H1 (cell line): ENCODE results near the gene ANKRD12. TPM values are rescaled to one million over a fixed set of nuclear protein-coding genes. Genes with fewer than 3 reads are reported as not detected.

ENCODE experiments used
- CTCF ChIA-PET: fragments of 300-600 bp; sonication (Branson Sonifier 250); formaldehyde crosslinking; loops from one replicate; lab custom pipeline; 2021; ENCODE audit not compliant: partially characterized antibody; lab: Charles Lee
- POLR2A ChIA-PET: fragments of 300-600 bp; sonication (Branson Sonifier 250); formaldehyde crosslinking; loops from one replicate; lab custom pipeline; 2021; ENCODE audit warnings: inconsistent platforms; ENCODE audit not compliant: partially characterized antibody; lab: Charles Lee
- DNase-seq, 2 experiments: peaks; one replicate each; pipeline versions ENCODE4 v3.0.0 to v3.0.0-alpha.2; 2010 to 2022; ENCODE audit warnings: low spot score in 2 of 2, low read depth in 1 of 2, mixed read lengths in 1 of 2
- FAIRE-seq: peaks from 2 replicates; lab custom pipeline; 2011; peaks lifted over from hg19 to GRCh38; lab: Jason Lieb, UNC
- H2AFZ ChIP-seq: 2 replicates; pipeline ENCODE4 v1.8.1; 2012; ENCODE audit warnings: low read length, inconsistent platforms
- H2AK5ac ChIP-seq: 2 replicates; pipeline ENCODE4 v1.6.1; 2013; ENCODE audit warnings: low read depth, low read length
- H2BK120ac ChIP-seq: replicated peaks from 2 replicates; pipeline ENCODE3; 2013; ENCODE audit warnings: low read depth, low read length, inconsistent platforms
- H2BK12ac ChIP-seq: 2 replicates; pipeline ENCODE4 v1.6.1; 2013; ENCODE audit warnings: low read depth, low read length
- H2BK15ac ChIP-seq: 2 replicates; pipeline ENCODE4 v1.6.1; 2013; ENCODE audit warnings: low read length
- H2BK20ac ChIP-seq: 2 replicates; pipeline ENCODE4 v1.6.1; 2013; ENCODE audit warnings: low read length
- H2BK5ac ChIP-seq: 2 replicates; pipeline ENCODE4 v1.6.1; 2013; ENCODE audit warnings: low read depth, low read length
- H3K14ac ChIP-seq: 2 replicates; pipeline ENCODE4 v1.6.1; 2013; ENCODE audit warnings: inconsistent platforms; ENCODE audit not compliant: insufficient read length
- H3K18ac ChIP-seq: 2 replicates; pipeline ENCODE4 v1.6.1; 2013; ENCODE audit warnings: low read length; ENCODE audit errors: extremely low read depth
- H3K23ac ChIP-seq: 2 replicates; pipeline ENCODE4 v1.6.1; 2013; ENCODE audit warnings: inconsistent platforms; ENCODE audit not compliant: insufficient read length
- H3K23me2 ChIP-seq: 2 replicates; pipeline ENCODE4 v1.6.1; 2013; ENCODE audit warnings: low read depth, low read length
- H3K27ac ChIP-seq: 2 replicates; pipeline ENCODE4 v1.6.1; 2011; ENCODE audit warnings: low read depth, low read length, inconsistent platforms
- H3K27me3 ChIP-seq, 4 experiments: replicated peaks in 1 of 4; 1 replicate in 1 of 4; 2 replicates in 3 of 4; pipeline versions ENCODE4 v1.6.1 to v1.8.1; 2011 to 2013; ENCODE audit warnings: low read length in 3 of 4, mild to moderate bottlenecking in 3 of 4, inconsistent platforms in 2 of 4, mixed read lengths in 2 of 4, moderate library complexity in 1 of 4; ENCODE audit not compliant: control insufficient read depth in 3 of 4, insufficient read depth in 3 of 4; ENCODE audit errors: extremely low read depth in 1 of 4
- H3K36me3 ChIP-seq, 4 experiments: 2 replicates each; pipeline versions ENCODE4 v1.6.1 to v1.8.1; 2011 to 2013; ENCODE audit warnings: mild to moderate bottlenecking in 4 of 4, low read length in 3 of 4, moderate library complexity in 2 of 4, control low read depth in 1 of 4, inconsistent platforms in 1 of 4; ENCODE audit not compliant: insufficient read depth in 4 of 4, control insufficient read depth in 2 of 4
- H3K4ac ChIP-seq: replicated peaks from 2 replicates; pipeline ENCODE3; 2013; ENCODE audit warnings: low read length, low read depth, mixed read lengths, inconsistent platforms; ENCODE audit not compliant: insufficient read length
- H3K4me1 ChIP-seq, 4 experiments: replicated peaks in 1 of 4; 1 replicate in 1 of 4; 2 replicates in 3 of 4; pipeline versions ENCODE4 v1.6.1 to v1.8.1; 2011 to 2013; ENCODE audit warnings: low read length in 3 of 4, inconsistent platforms in 2 of 4, mixed read lengths in 1 of 4; ENCODE audit not compliant: insufficient read depth in 4 of 4, control insufficient read depth in 3 of 4
- H3K4me2 ChIP-seq, 2 experiments: 2 replicates each; pipeline versions ENCODE4 v1.6.1 to v1.8.1; 2011 to 2013; ENCODE audit warnings: low read depth in 2 of 2, low read length in 2 of 2, control low read depth in 1 of 2, inconsistent platforms in 1 of 2, mild to moderate bottlenecking in 1 of 2; ENCODE audit not compliant: insufficient read depth in 1 of 2
- H3K4me3 ChIP-seq, 4 experiments: fragments of 200-600, 300-600 bp in 1 of 4; sonication (generic), shearing (Covaris generic), sonication (Bioruptor Twin) in 1 of 4; 2 replicates each; pipeline versions ENCODE4 v1.5.1 to v1.8.1; 2011 to 2016; ENCODE audit warnings: low read length in 4 of 4, low read depth in 3 of 4, control low read depth in 2 of 4, inconsistent platforms in 2 of 4, mild to moderate bottlenecking in 2 of 4, mixed read lengths in 1 of 4, moderate library complexity in 1 of 4; ENCODE audit not compliant: insufficient read depth in 2 of 4; ENCODE audit errors: extremely low read depth in 1 of 4
- H3K56ac ChIP-seq: replicated peaks from 2 replicates; pipeline ENCODE3; 2013; ENCODE audit warnings: low read depth, mild to moderate bottlenecking, mixed read lengths, low read length, inconsistent platforms; ENCODE audit not compliant: insufficient read length
- H3K79me1 ChIP-seq: 2 replicates; pipeline ENCODE4 v1.6.1; 2013; ENCODE audit warnings: low read depth, low read length, control low read depth
- H3K79me2 ChIP-seq, 2 experiments: 2 replicates each; pipeline versions ENCODE4 v1.6.1 to v1.8.1; 2012 to 2013; ENCODE audit warnings: low read length in 2 of 2, mild to moderate bottlenecking in 2 of 2, inconsistent platforms in 1 of 2; ENCODE audit not compliant: insufficient read depth in 2 of 2, control insufficient read depth in 1 of 2
- H3K9ac ChIP-seq, 4 experiments: replicated peaks in 1 of 4; 1 replicate in 1 of 4; 2 replicates in 3 of 4; pipeline versions ENCODE4 v1.6.1 to v1.8.1; 2011 to 2013; ENCODE audit warnings: low read depth in 3 of 4, low read length in 3 of 4, control low read depth in 2 of 4, mild to moderate bottlenecking in 2 of 4, moderate library complexity in 2 of 4, inconsistent platforms in 1 of 4; ENCODE audit errors: extremely low read depth in 1 of 4
- H3K9me3 ChIP-seq, 2 experiments: 2 replicates each; pipeline versions ENCODE4 v1.6.1 to v1.8.1; 2012 to 2013; ENCODE audit warnings: mild to moderate bottlenecking in 2 of 2, moderate library complexity in 2 of 2, control low read depth in 1 of 2, inconsistent platforms in 1 of 2, low read depth in 1 of 2, low read length in 1 of 2, mixed read lengths in 1 of 2; ENCODE audit not compliant: insufficient read depth in 2 of 2
- H4K20me1 ChIP-seq, 2 experiments: replicated peaks in 1 of 2; 2 replicates each; pipeline versions ENCODE3 to v1.8.1; 2011 to 2013; ENCODE audit warnings: inconsistent platforms in 2 of 2, low read length in 2 of 2, mild to moderate bottlenecking in 1 of 2; ENCODE audit not compliant: insufficient read depth in 2 of 2, control insufficient read depth in 1 of 2
- H4K5ac ChIP-seq: 2 replicates; pipeline ENCODE4 v1.6.1; 2013; ENCODE audit warnings: low read length, low read depth, mixed read lengths, inconsistent platforms; ENCODE audit not compliant: insufficient read length
- H4K8ac ChIP-seq: 2 replicates; pipeline ENCODE4 v1.8.0; 2013; ENCODE audit warnings: mild to moderate bottlenecking, moderate library complexity, low read length, inconsistent platforms; ENCODE audit not compliant: insufficient read depth; ENCODE audit errors: extremely low read depth
- H4K91ac ChIP-seq: replicated peaks from 2 replicates; pipeline ENCODE3; 2013; ENCODE audit warnings: low read length, mixed read lengths, inconsistent platforms; ENCODE audit not compliant: insufficient read length
- WGBS, 2 experiments: shearing (Covaris generic) in 1 of 2; methylation state at CpG; one replicate each; pipeline versions ENCODE4 v1.1.6 to v1.1.7; 2013 to 2015; ENCODE audit warnings: low lambda C conversion rate in 2 of 2, mixed read lengths in 2 of 2, inconsistent platforms in 1 of 2, low coverage in 1 of 2, missing lambda C conversion rate in 1 of 2; ENCODE audit not compliant: insufficient replicate concordance in 2 of 2, insufficient coverage in 1 of 2, insufficient read length in 1 of 2; ENCODE audit errors: extremely low coverage in 1 of 2, missing lambda C conversion rate in 1 of 2; 5-methylcytosine and 5-hydroxymethylcytosine counted together
- polyA plus RNA-seq, 7 experiments: library from polyadenylated mRNA; depleted of rRNA in 3 of 7; stranded (reverse) in 5 of 7; unstranded in 2 of 7; fragments of >200 nt in 5 of 7; fragments of 200-250 nt in 2 of 7; gene quantifications; 1 replicate in 5 of 7; 2 replicates in 1 of 7; 4 replicates in 1 of 7; pipeline versions ENCODE4 v1.2.1 to v1.2.3, GENCODE V29; 2011 to 2013; ENCODE audit warnings: missing spikeins in 2 of 7, mixed read lengths in 2 of 7
- total RNA-seq: library from RNA; stranded (reverse); fragmentation: NEBNext Ultra II Directional; extraction: Animal tissue kit (Norgen Biotek cat#: 25700); gene quantifications from 2 replicates; pipeline ENCODE4 v1.2.1, GENCODE V29; 2021

ANKRD12 gene
- total and polyA plus RNA-seq, 2 of the 8 experiments (the other 6 are each of a cell fraction or from before 2014, with no cell fraction given) = 2.6 to 37.9 TPM

- H4K5ac ChIP-seq = no peak overlapping the region
- 88 to 100% methylated on average over 1 to 2 of the region's 2 CpGs for WGBS, 2 experiments
- no peak overlapping the region for H2BK12ac ChIP-seq
- no peak overlapping the region for H3K18ac ChIP-seq
- H2BK5ac ChIP-seq = no peak overlapping the region
- H3K56ac ChIP-seq = no peak overlapping the region
- H4K91ac ChIP-seq = no peak overlapping the region
- no peaks in the 10 kb centered on the region for H3K23me2 ChIP-seq
- H3K27me3 ChIP-seq = no peaks in the 10 kb centered on the region
- no peak overlapping the region for H2AFZ ChIP-seq
- no peak overlapping the region for H2BK15ac ChIP-seq
- H3K4me1 ChIP-seq = no peaks in the 10 kb centered on the region
- no peak overlapping the region for H3K14ac ChIP-seq
- H2BK20ac ChIP-seq = no peak overlapping the region
- ChIA-PET CTCF (interaction anchor here (1.1 kb wide), 1 partner anchor 89 kb away, joined by 3 read pairs; no protein-coding TSS in a partner anchor), POLR2A (no interaction called here)
- H4K20me1 ChIP-seq = no peaks in the 10 kb centered on the region
- H4K8ac ChIP-seq = no peak overlapping the region
- H3K4me2 ChIP-seq = no peak overlapping the region
- no peak overlapping the region for H3K27ac ChIP-seq
- FAIRE-seq (no peak), DNase-seq (no peak)
- no peak overlapping the region for H3K9ac ChIP-seq
- H3K79me2 ChIP-seq = no peaks in the 10 kb centered on the region
- no peak overlapping the region for H2BK120ac ChIP-seq
- no peak overlapping the region for H2AK5ac ChIP-seq
- no peak overlapping the region for H3K4ac ChIP-seq
- no peak overlapping the region for H3K4me3 ChIP-seq
- peaks cover 0 to 3% (median 1%) of the 10 kb centered on the region in 4 experiments; a peak in 2 of 8 replicates for H3K36me3 ChIP-seq
- H3K9me3 ChIP-seq = no peaks in the 10 kb centered on the region
- H3K79me1 ChIP-seq = no peaks in the 10 kb centered on the region
- no peak overlapping the region for H3K23ac ChIP-seq
Measured at GRCh38 chr18:9249254-9249653, 112.7 kb downstream of the ANKRD12 start.
